ENCODE data around the gene HNRNPA1. TPM values are rescaled to one million over a fixed set of nuclear protein-coding genes. Genes with fewer than 3 reads are reported as not detected.
A peak's percentile ranks its signal among the peaks of the same experiment; 100 is the strongest.

Gene HNRNPA1
- total RNA-seq, 1 experiment from 2014 or later = 1,116 TPM

DNA sequence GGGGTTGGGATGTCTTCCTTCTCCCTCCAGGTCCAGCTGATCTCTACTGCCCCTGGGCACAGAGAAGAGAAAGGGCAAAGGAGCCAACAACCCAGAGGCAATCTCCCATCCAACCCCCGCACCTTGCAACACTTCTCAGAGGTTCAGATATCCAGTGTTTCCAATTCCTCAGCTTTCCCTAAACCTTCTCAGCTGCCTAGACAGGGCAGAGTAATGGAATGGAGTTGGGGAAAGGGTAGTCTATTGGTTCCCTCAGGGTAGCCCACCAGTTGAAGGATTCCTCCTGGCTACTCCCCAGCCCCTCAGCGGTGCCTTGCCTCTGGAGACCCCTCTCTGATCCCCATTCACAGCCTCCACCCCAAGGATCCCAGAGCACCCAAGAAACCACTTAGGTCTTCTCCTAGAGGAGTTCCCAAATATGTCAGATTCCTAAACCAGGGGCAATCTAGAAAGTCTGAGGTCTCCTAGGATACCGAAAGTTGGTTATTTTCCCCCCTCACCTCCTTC lies 19.8 kb downstream of the HNRNPA1 start:
- Histone ChIP-seq H3F3A (ENCODE audit: insufficient read depth, low read depth) (peaks cover 35% of the 10 kb centered on the region), H3K4me3 (peak overlapping the region; percentile 46; the same call in 1 of the 2 replicates), H3K4me1 (replicated peaks; ENCODE audit: insufficient read depth) (peaks cover 46% of the 10 kb centered on the region), H3K4me2 (peak overlapping the region; percentile 81), H3K27ac (no peak overlapping the region), H2AFZ (peak overlapping the region; percentile 65; the same call in 1 of the 2 replicates), H3K27me3 (ENCODE audit: insufficient read depth, low read depth) (no peaks in the 10 kb centered on the region), H4K20me1 (ENCODE audit: insufficient read depth) (no peaks in the 10 kb centered on the region), H3K36me3 (ENCODE audit: low read depth) (no peaks in the 10 kb centered on the region), H3K79me2 (ENCODE audit: low read depth) (no peaks in the 10 kb centered on the region), H3K9me3 (ENCODE audit: insufficient read depth, low read depth) (no peaks in the 10 kb centered on the region), H3K9me2 (ENCODE audit: insufficient read depth) (no peaks in the 10 kb centered on the region)
- TF ChIP-seq CTCF (conservative IDR thresholded peaks at IDR 0.05) (no peak), EZH2 (IDR thresholded peaks at IDR 0.05; ENCODE audit: low read depth) (no peak)
- intact Hi-C loops (cut with micrococcal nuclease; ENCODE audit: unreplicated experiment) = no loop called here
- CTCF ChIA-PET = interaction anchor here (0.7 to 2.3 kb wide), 4 partner anchors 9 to 59 kb away, joined by 5 to 25 read pairs (median 16); partner anchors contain the start of gene COPZ1
- POLR2A ChIA-PET (ENCODE audit: unreplicated experiment) = interaction anchor here (0.6 to 0.8 kb wide), 2 partner anchors 8 to 25 kb away, joined by 24 to 43 read pairs; partner anchors contain the start of gene COPZ1
- DNase-seq = no peak
- BruUV-seq (replicated peaks) = TSS peak; percentile 57

GRCh38 chr12:54300732-54301427 lies 20.4 kb downstream of the HNRNPA1 start, which contains the start of gene NFE2:
Gene NFE2 (minus strand): TSS chr12:54301015. CDS start chr12:54295248, 5,767 bp downstream.
- intact Hi-C loops (cut with micrococcal nuclease; ENCODE audit: unreplicated experiment) = no loop called here

More at GRCh38 chr12:54300732-54301427, 20.4 kb downstream of the HNRNPA1 start, which contains the start of gene NFE2:
- peaks cover 29% of the 10 kb centered on the region for H3F3A ChIP-seq (ENCODE audit: insufficient read depth, low read depth)
- POLR2A ChIA-PET (ENCODE audit: unreplicated experiment) = interaction anchor here (0.6 to 1.1 kb wide), 3 partner anchors 8 to 24 kb away, joined by 3 to 43 read pairs (median 24); partner anchors contain the start of genes CBX5 and COPZ1
- TF ChIP-seq EZH2 (IDR thresholded peaks at IDR 0.05; ENCODE audit: low read depth) (no peak), CTCF (conservative IDR thresholded peaks at IDR 0.05) (no peak; the same call in 1 of the 2 replicates)
- H4K20me1 ChIP-seq (ENCODE audit: insufficient read depth) = no peaks in the 10 kb centered on the region
- peak; percentile 81 to 82 for DNase-seq
- H3K4me1 ChIP-seq (replicated peaks; ENCODE audit: insufficient read depth) = peaks cover 46% of the 10 kb centered on the region
- no peaks in the 10 kb centered on the region for H3K36me3 ChIP-seq (ENCODE audit: low read depth)
- H3K79me2 ChIP-seq (ENCODE audit: low read depth) = no peaks in the 10 kb centered on the region
- CTCF ChIA-PET = interaction anchor here (0.7 to 2.3 kb wide), 4 partner anchors 10 to 58 kb away, joined by 5 to 25 read pairs (median 16); partner anchors contain the start of gene COPZ1
- H2AFZ ChIP-seq = peak within 1 kb of the TSS; percentile 65
- H3K9me2 ChIP-seq (ENCODE audit: insufficient read depth) = no peaks in the 10 kb centered on the region
- BruUV-seq (replicated peaks) = no TSS peak
- no peaks in the 10 kb centered on the region for H3K9me3 ChIP-seq (ENCODE audit: insufficient read depth, low read depth)
- peak within 1 kb of the TSS; percentile 81 for H3K4me2 ChIP-seq
- H3K27ac ChIP-seq = no peak within 1 kb of the TSS
- H3K27me3 ChIP-seq (ENCODE audit: insufficient read depth, low read depth) = no peaks in the 10 kb centered on the region
- peak within 1 kb of the TSS; percentile 46; the same call in 1 of the 2 replicates for H3K4me3 ChIP-seq
